ENCODE data around the gene CENPT. TPM values are rescaled to one million over a fixed set of nuclear protein-coding genes. Genes with fewer than 3 reads are reported as not detected.

Gene CENPT
- total RNA-seq, 2 experiments from 2014 or later, result 49.3 to 50.7 TPM

DNA sequence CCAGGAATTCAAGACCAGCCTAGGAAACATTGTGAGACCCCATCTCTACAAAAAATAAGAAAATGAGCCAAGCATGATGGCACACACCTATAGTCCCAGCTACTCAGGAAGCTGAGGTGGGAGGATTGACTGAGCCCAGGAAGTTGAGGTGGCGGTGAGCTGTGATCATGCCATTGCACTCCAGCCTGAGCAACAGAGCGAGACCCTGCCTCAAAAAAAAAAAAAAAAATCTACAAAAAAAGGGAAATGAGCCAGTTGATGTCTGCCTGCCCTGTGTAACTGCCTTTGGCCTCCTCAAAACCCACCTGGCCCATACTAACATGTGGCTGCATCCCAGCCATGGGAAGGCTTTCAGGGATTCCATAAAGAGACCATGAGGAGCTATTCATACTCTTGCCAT is 45.6 kb downstream of the CENPT start:
- POLR2A ChIA-PET, result interaction anchor here (0.7 kb wide), 1 partner anchor 41 kb away, joined by 4 read pairs; no protein-coding TSS in a partner anchor
- CTCF ChIA-PET, result interaction anchor here (0.6 to 3.9 kb wide), 2 partner anchors 15 to 136 kb away, joined by 3 to 20 read pairs; no protein-coding TSS in a partner anchor

DNA sequence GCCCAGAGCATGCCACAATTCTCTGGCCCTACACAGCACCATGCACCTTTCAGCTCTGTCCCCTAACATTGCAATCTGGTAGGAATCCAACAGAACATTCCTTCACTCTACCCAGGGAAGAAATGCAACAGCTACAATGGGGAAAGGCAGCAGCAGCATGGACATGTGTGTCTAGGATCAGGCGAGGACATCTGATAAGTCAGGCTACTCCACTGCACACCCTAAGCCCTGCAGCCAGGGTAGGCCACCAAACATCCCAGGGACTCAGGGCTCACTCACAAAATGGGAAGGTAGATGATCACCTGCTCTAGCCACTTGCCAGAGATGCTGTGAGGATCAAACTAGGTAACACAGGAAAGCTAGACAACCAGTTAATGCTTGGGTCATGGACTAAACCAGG is 46.3 kb downstream of the CENPT start:
- ChIA-PET CTCF (interaction anchor here (1.1 to 3.9 kb wide), 2 partner anchors 15 to 16 kb away, joined by 5 to 20 read pairs; no protein-coding TSS in a partner anchor), POLR2A (no interaction called here)

DNA sequence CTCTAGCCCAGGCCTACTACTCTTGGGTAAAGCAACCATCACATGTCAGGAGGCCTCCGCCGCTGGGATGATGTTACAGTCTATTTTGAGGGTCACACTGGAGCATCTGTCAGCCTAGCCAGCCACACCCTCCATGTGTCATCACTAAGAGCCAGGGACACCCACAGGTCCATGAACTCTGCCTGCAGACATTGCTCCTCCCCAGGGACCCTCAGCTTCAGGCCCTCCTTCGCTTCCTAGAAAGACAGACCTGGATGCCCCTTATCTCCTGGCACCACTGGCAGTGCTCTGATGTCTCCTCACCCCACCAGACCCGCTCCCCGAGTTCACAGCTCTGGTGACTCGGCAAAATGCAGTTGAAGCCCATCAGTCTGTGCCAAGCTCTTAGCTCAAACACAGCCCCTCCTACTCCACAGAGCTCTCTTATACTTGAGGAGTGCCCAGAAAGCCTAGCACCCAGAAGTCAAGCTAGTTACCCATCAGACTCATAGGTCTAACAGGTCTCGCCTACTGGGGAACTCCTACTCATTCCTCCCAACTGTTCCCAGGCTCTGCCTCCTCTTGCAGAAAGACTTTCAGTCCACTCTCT is 47.1 kb downstream of the CENPT start:
- POLR2A ChIA-PET, result no interaction called here

DNA sequence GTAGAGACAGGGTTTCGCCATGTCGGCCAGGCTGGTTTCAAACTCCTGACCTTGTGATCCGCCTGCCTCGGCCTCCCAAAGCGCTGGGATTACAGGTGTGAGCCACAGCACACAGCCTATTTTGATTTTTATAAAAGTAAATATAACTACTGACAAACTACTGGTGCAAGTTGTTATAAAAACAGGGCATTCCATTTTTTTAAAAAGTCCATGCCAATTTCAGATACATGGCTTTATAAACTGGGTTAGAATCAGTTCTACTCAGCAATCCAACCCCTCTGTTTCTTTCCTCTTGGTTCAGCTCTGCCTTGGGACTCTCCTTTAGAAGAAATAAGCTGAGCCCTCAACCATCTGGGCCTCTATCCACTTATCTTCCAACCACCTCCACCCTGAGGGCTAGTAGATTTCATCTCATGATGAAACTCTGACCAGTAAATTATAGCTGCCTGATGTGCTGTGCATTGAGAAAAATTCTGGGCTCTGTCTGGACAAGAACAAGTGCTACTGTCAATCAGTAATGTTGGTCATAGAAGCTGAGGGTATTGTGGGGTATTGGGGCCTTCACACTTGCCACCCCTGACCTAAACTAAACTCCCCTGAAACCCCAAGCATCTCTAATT is 51.3 kb downstream of the CENPT start:
- ChIA-PET CTCF (no interaction called here), POLR2A (no interaction called here)

More for the DNA sequence above, 47.1 kb downstream of the CENPT start:
- CTCF ChIA-PET, result interaction anchor here (1.1 kb wide), 1 partner anchor 16 kb away, joined by 5 read pairs; no protein-coding TSS in a partner anchor

DNA sequence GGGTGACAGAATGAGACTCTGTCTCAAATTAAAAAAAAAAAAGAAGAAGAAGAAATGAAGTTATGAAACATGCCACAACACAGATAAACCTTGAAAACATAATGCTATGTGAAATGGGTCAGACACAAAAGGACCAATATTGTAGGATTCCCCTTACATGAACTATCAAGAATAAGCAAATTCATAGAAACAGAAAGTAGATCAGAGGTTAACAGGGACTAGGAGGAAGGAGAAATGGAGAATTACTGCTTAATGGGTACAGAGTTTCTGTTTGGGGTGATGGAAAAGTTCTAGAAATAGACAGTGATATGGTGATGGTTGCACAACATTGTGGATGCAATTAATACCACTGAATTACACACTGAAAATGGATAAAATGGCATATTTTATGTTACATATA is 57.4 kb downstream of the CENPT start:
- ChIA-PET POLR2A (no interaction called here), CTCF (no interaction called here)

DNA sequence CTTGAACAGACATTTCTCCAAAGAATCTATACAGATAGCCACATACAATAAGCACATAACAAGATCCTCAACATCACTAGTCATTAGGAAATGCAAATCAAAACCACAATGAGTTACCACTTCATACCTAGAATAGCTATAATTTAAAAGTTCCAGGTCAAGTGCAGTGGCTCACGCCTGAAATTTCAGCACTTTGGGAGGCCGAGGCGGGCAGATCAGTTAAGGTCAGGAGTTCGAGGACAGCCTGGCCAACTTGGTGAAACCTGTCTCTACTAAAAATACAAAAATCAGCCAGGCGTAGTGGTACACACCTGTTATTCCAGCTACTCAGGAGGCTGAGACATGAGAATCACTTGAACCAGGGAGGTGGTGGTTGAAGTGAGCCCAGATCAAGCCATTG is 61.0 kb downstream of the CENPT start:
- ChIA-PET POLR2A (no interaction called here), CTCF (no interaction called here)

DNA sequence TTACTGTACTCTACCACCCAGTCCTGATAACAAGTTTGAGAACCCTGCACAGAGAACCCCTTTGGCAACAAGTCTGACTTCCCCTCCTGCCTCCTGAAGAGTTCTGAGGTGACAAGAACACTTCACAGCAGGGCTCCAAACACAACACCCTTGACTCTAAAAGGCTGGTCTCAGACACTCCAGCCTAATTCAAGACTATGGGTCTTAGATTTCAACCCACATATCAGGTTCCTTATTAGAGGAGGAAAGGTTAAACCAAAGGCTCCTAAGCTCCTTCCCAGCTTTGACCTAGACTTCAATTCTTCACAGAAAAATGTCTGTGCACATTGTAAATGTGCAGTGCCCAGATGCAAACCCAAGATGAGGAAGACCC is 64.2 kb downstream of the CENPT start:
- CTCF ChIA-PET, result interaction anchor here (0.7 to 1.5 kb wide), 3 partner anchors 13 to 63 kb away, joined by 3 to 6 read pairs (median 3); no protein-coding TSS in a partner anchor
- POLR2A ChIA-PET, result no interaction called here

DNA sequence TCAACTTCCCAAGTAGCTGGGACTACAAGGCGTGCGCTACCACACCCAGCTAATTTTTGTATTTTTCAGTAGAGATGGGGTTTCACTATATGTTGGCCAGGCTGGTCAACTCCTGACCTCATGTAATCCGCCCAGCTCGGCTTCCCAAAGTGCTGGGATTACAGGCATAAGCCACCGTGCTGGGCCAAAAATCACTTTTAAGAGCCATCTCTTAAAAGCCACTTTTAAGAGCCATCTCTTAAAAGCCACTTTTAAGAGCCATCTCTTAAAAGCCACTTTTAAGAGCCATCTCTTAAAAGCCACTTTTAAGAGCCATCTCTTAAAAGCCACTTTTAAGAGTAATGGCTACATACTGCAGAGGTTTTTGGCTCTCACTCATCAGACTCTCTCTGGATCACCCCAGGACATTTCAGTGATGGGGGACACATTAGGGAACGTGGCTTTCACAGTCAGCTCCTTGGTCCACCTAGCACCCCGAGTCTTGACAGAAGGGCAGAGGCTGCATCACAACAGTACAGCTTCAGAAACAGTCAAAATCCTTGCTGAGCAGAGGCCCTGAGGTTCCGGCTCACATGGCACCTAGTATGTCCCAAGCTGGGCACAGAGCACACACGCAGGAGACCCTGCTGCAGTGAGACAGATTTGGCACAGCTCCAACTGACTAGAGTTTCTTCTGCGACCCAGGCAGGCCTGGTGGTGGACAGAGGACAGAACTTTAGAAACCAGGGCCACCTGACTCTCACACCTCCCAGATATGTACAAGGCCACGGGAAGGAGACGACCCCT is 64.7 kb downstream of the CENPT start:
- CTCF ChIA-PET, result interaction anchor here (0.6 to 1.5 kb wide), 3 partner anchors 13 to 46 kb away, joined by 3 read pairs; no protein-coding TSS in a partner anchor
- POLR2A ChIA-PET, result interaction anchor here (0.5 kb wide), 1 partner anchor 11 kb away, joined by 5 read pairs; no protein-coding TSS in a partner anchor

DNA sequence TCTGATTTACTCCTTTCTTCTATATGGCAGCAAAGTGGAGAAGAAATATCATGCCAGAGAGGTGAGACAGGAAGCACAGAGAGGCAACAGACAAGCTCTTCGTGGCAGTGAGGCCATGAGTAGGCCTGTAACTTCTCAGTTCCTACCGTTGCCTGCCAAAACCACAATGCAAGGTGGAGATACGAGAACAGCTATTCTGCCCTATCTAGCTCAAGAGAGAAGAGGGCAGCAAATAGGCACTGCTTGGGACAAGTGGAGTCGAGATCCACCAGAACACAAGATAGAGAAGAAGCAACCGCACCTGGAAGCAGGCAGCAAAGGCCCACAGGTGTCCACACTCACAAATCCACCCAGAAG is 66.0 kb downstream of the CENPT start:
- ChIA-PET POLR2A (no interaction called here), CTCF (interaction anchor here (0.8 kb wide), 1 partner anchor 260 kb away, joined by 3 read pairs; no protein-coding TSS in a partner anchor)

DNA sequence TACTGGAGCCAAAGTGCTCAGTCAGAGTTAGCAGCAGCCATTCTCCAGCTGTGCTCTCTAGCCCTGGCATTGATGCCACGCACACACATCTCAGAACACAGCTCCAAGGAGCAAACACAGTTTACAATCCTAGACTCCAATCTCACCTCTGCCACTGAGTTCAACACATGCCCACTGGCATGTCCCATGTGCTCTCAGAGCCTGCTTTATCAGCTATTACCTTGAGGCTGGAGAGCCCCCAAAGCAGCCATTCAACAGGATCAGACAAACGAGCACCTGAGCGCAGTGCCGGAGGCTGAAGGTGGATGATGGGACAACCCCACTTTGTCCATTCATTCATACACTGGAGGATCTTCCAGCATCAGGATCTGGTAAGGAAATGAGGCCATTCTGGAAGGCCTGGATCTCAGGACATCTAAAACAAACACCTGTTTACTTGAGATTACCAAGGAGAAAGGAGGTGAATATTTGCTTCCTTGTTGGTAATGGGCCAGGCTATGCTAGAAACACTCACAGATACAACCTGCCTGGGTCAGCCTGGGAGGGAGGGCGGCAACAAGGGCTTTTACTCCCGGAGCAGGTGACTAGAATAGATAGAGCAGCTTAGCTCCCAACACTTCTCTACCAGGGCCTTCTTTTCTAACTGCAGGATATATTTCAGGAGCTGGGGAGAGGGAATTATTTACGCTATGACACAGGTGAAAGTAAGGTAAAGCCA is 66.5 kb downstream of the CENPT start:
- CTCF ChIA-PET, result interaction anchor here (0.6 to 1.8 kb wide), 4 partner anchors 11 to 260 kb away, joined by 3 read pairs; partner anchors contain the start of gene CTRL
- POLR2A ChIA-PET, result no interaction called here

DNA sequence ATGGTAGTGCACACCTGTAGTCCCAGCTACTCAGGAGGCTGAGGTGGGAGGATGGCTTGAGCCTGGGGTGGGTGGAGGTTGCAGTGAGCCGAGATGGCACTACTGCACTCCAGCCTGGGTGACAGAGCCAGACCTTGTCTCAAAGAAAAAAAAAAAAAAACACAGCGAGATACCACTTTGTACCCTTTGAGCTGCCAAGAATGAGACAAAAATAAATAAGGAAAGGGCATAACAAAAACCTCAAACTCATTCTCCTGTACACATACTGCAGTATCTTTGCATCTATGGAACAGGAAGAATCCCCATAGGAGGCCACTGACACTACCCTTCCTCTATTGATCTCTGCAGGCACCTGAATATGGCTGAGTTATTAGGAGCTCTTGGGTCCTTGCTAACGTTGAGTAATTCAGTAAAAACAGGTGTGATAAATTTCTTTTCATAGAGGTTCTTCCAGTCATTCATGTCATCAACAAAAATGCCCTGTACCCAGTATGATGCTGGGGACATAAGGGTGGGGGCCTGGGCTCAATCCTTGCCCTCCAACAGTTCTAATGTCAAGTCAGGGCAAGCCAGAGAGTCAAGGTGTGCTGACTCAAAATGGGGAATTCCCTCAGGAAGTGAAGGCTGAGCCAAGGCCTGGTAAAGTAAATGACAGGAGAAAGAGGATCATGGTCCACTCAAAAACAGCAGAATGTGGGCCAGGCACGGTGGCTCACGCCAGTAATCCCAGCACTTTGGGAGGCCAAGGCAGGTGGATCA is 68.1 kb downstream of the CENPT start:
- ChIA-PET POLR2A (no interaction called here), CTCF (interaction anchor here (1.5 to 1.8 kb wide), 2 partner anchors 10 to 152 kb away, joined by 3 read pairs; partner anchors contain the start of gene CTRL)

Other genes starting within 250 kb of the CENPT start
- 100 to 1,000 TPM; 124 to 130 TPM for gene CARMIL2, start 202.5 kb downstream of the CENPT start, total RNA-seq
- gene ACD, start 187.4 kb downstream of the CENPT start, total RNA-seq, result 10 to 100 TPM; 75.8 to 78.5 TPM
- gene PARD6A, start 186.7 kb downstream of the CENPT start, total RNA-seq, result 10 to 100 TPM; 17.4 to 18.3 TPM
- 10 to 100 TPM; 15.0 to 17.0 TPM for gene ENKD1, start 180.9 kb downstream of the CENPT start, total RNA-seq
- gene C16orf86, start 180.9 kb downstream of the CENPT start, total RNA-seq, result 1 to 10 TPM; 1.7 to 2.0 TPM
- gene GFOD2, start 128.4 kb downstream of the CENPT start, total RNA-seq, result 10 to 100 TPM; 19.1 to 22.9 TPM
- 10 to 100 TPM; 18.0 to 18.7 TPM for gene RANBP10, start 41.1 kb downstream of the CENPT start, total RNA-seq
- 1 to 10 TPM in 1 of 2 experiments, under 1 TPM in 1; 0.84 to 1.7 TPM for gene TSNAXIP1, start 40.8 kb downstream of the CENPT start, total RNA-seq
- 10 to 100 TPM; 53.4 to 53.9 TPM for gene THAP11, start 5.4 kb downstream of the CENPT start, total RNA-seq
- gene NUTF2, start 760 bp downstream of the CENPT start, total RNA-seq, result 100 to 1,000 TPM; 176 to 179 TPM
- 100 to 1,000 TPM; 102 to 104 TPM for gene EDC4, start 25.4 kb upstream of the CENPT start, total RNA-seq
- 1 to 10 TPM in 1 of 2 experiments, under 1 TPM in 1; 0.59 to 1.1 TPM for gene NRN1L, start 37.2 kb upstream of the CENPT start, total RNA-seq
- 10 to 100 TPM; 13.4 to 14.7 TPM for gene PSKH1, start 45.6 kb upstream of the CENPT start, total RNA-seq
- 1 to 10 TPM; 2.7 to 4.5 TPM for gene CTRL, start 84.2 kb upstream of the CENPT start, total RNA-seq
- gene PSMB10, start 89.2 kb upstream of the CENPT start, total RNA-seq, result 100 to 1,000 TPM; 176 to 185 TPM
- gene LCAT, start 96.4 kb upstream of the CENPT start, total RNA-seq, result 10 to 100 TPM; 14.3 to 15.1 TPM
- gene SLC12A4, start 120.9 kb upstream of the CENPT start, total RNA-seq, result 10 to 100 TPM; 42.6 to 44.4 TPM
- under 1 TPM; 0.17 to 0.40 TPM for gene DPEP3, start 132.8 kb upstream of the CENPT start, total RNA-seq
- gene DPEP2, start 151.8 kb upstream of the CENPT start, total RNA-seq, result 1 to 10 TPM; 1.3 to 1.5 TPM
- gene DPEP2NB, start 168.2 kb upstream of the CENPT start, total RNA-seq, result not detected
- 10 to 100 TPM; 27.5 to 28.8 TPM for gene DDX28, start 175.5 kb upstream of the CENPT start, total RNA-seq
- 10 to 100 TPM; 37.1 to 40.3 TPM for gene DUS2, start 175.6 kb upstream of the CENPT start, total RNA-seq
- 10 to 100 TPM; 93.1 to 95.4 TPM for gene NFATC3, start 237.7 kb upstream of the CENPT start, total RNA-seq

All from activated CD8-positive, alpha-beta memory T cell treated with anti-CD3 and anti-CD28 coated beads for 36 hours (primary cell).